ENCODE data around the gene GPX3.

The GPX3 gene

DNA sequence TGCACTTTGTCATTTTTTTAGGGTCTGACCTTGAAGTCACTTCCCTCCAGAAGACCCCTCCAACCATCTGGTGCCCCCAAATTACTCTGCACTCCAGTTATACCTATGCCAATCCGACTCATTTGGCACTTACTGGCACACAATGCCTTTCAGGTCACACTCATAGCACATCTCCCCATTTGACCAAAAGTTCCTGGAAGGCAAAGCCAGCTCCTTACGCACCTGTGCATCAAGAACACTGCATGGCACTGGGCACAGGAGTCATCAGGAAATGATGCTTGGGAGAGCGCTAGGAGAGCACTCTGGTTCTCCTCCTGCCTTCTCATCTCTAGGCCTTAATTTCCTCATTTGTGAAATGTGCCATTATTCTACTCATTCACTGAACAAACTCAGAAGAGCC is 57.6 kb downstream of the GPX3 start:
- CTCF ChIA-PET: interaction anchor here (1.1 to 3.6 kb wide), 6 partner anchors 9 to 152 kb away, joined by 3 to 15 read pairs (median 4); no protein-coding TSS in a partner anchor

More for the DNA sequence above, 57.6 kb downstream of the GPX3 start:
- POLR2A ChIA-PET: no interaction called here
- DNase-seq (ENCODE audit: extremely low spot score): no peak
- TF ChIP-seq, protein P1, sequence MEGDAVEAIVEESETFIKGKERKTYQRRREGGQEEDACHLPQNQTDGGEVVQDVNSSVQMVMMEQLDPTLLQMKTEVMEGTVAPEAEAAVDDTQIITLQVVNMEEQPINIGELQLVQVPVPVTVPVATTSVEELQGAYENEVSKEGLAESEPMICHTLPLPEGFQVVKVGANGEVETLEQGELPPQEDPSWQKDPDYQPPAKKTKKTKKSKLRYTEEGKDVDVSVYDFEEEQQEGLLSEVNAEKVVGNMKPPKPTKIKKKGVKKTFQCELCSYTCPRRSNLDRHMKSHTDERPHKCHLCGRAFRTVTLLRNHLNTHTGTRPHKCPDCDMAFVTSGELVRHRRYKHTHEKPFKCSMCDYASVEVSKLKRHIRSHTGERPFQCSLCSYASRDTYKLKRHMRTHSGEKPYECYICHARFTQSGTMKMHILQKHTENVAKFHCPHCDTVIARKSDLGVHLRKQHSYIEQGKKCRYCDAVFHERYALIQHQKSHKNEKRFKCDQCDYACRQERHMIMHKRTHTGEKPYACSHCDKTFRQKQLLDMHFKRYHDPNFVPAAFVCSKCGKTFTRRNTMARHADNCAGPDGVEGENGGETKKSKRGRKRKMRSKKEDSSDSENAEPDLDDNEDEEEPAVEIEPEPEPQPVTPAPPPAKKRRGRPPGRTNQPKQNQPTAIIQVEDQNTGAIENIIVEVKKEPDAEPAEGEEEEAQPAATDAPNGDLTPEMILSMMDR (IDR thresholded peaks at IDR 0.05; ENCODE audit: control extremely low read depth, extremely low read depth, low read depth, missing control alignments): no peak
